ENCODE data around the gene IFNL4.
"Not testable (repeated sequence)": the region's sequence is repeated elsewhere in the genome, so short reads cannot be mapped to it uniquely, and the experiment has no call there.

Gene IFNL4

GRCh38 chr19:39248806-39249205 lies at the start of gene IFNL4:
IFNL4 (minus strand) TSS chr19:39248856.
- no peak for DNase-seq

GRCh38 chr19:39297931-39298634 lies 49.4 kb upstream of the IFNL4 start:
- peak; percentile 54 for DNase-seq

GRCh38 chr19:39296906-39297305 lies 48.2 kb upstream of the IFNL4 start:
- no peak for DNase-seq

- DNase-seq: no peak
Measured at GRCh38 chr19:39296055-39296645, 47.5 kb upstream of the IFNL4 start, which contains the start of gene IFNL1. IFNL1 (plus strand) TSS chr19:39296407; CDS start chr19:39296422, 15 bp downstream.

- DNase-seq: no peak
Measured at GRCh38 chr19:39293394-39293793, 44.7 kb upstream of the IFNL4 start.

- DNase-seq: no peak
Measured at GRCh38 chr19:39284032-39284431, 35.4 kb upstream of the IFNL4 start.

- no peak for DNase-seq
Measured at GRCh38 chr19:39282021-39282420, 33.4 kb upstream of the IFNL4 start.

- DNase-seq: no peak
Measured at GRCh38 chr19:39277598-39277997, 28.9 kb upstream of the IFNL4 start.

GRCh38 chr19:39276740-39277139 lies 28.1 kb upstream of the IFNL4 start:
- no peak for DNase-seq

- no peak for DNase-seq
Measured at GRCh38 chr19:39275578-39275977, 26.9 kb upstream of the IFNL4 start.

- not testable (repeated sequence) for DNase-seq
Measured at GRCh38 chr19:39273859-39274258, 25.2 kb upstream of the IFNL4 start.

- DNase-seq: no peak
Measured at GRCh38 chr19:39270036-39270871, 21.6 kb upstream of the IFNL4 start.

- DNase-seq: not testable (repeated sequence)
Measured at GRCh38 chr19:39269369-39269768, 20.7 kb upstream of the IFNL4 start.

GRCh38 chr19:39268531-39269223 lies 20.0 kb upstream of the IFNL4 start:
- not testable (repeated sequence) for DNase-seq

GRCh38 chr19:39268085-39268484 lies 19.4 kb upstream of the IFNL4 start, which contains the start of gene IFNL2:
IFNL2 (plus strand) TSS chr19:39268396; CDS start chr19:39268569, 173 bp downstream.
- DNase-seq: not testable (repeated sequence)

GRCh38 chr19:39265321-39265916 lies 16.8 kb upstream of the IFNL4 start:
- DNase-seq: no peak

- no peak for DNase-seq
Measured at GRCh38 chr19:39264306-39265290, 15.9 kb upstream of the IFNL4 start.

- DNase-seq: no peak
Measured at GRCh38 chr19:39263912-39264305, 15.3 kb upstream of the IFNL4 start.

GRCh38 chr19:39262496-39262895 lies 13.8 kb upstream of the IFNL4 start:
- DNase-seq: no peak

GRCh38 chr19:39261704-39262103 lies 13.0 kb upstream of the IFNL4 start:
- DNase-seq: no peak

- DNase-seq: no peak
Measured at GRCh38 chr19:39257227-39257626, 8.6 kb upstream of the IFNL4 start.

Data from CD4-positive, alpha-beta T cell treated with Interferon gamma for 1 hour (primary cell).